ENCODE results near the gene EIF3CL.
"Not testable (repeated sequence)": the region's sequence is repeated elsewhere in the genome, so short reads cannot be mapped to it uniquely, and the experiment has no call there.

The EIF3CL gene

GRCh38 chr16:28338230-28338629, 65.4 kb downstream of the EIF3CL start:
- not testable (repeated sequence) for H3K27me3 ChIP-seq (ENCODE audit: control insufficient read depth, insufficient read depth, low read length); H3K27ac ChIP-seq; H3K9ac ChIP-seq; H3K79me2 ChIP-seq; H3K9me3 ChIP-seq (ENCODE audit: control insufficient read depth, low read length); H3K4me3 ChIP-seq (ENCODE audit: low read depth, low read length); H3K4me2 ChIP-seq (ENCODE audit: low read length); H3K36me3 ChIP-seq (ENCODE audit: control insufficient read depth, insufficient read depth, low read length); H3K4me1 ChIP-seq; H2AFZ ChIP-seq

DNA sequence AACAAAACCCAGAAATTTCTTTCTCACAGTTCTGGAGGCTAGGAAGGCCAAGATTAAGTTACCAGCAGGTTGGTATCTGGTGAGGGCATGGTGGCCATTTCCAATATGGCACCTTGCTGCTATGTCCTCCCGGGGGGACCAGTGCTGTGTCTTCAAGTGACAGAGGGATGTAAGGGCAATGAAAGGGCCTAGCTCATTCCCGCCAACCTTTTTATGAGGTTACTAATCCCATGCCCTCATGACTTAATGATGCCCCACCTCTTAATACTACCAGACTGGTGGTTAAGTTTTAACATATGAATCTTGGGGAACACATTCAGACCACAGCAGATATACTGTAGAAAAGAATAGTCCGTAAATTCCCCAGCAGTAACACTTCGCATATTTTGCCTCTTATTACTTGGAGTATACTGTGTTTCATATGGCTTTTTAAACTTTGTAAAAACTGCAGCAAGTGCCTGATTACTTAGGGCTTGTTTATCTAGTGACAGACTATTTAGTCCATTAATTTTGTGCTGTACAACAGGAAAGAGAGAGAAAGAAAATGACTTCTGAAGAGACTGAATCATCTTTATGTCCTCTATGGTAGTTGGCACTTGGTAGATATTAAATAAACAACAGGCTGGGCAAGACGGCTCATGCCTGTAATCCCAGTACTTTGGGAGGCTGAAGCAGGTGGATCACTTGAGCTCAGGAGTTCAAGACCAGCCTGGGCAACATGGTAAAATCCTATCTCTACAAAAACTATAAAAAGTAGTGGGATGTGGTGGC, 66.5 kb downstream of the EIF3CL start:
- not testable (repeated sequence) for H3K9me3 ChIP-seq (ENCODE audit: control insufficient read depth, low read length); H3K79me2 ChIP-seq; H3K27me3 ChIP-seq (ENCODE audit: control insufficient read depth, insufficient read depth, low read length); H3K36me3 ChIP-seq (ENCODE audit: control insufficient read depth, insufficient read depth, low read length); H3K27ac ChIP-seq; H3K4me2 ChIP-seq (ENCODE audit: low read length); H2AFZ ChIP-seq; H3K4me3 ChIP-seq (ENCODE audit: low read depth, low read length); H3K9ac ChIP-seq; H3K4me1 ChIP-seq

DNA sequence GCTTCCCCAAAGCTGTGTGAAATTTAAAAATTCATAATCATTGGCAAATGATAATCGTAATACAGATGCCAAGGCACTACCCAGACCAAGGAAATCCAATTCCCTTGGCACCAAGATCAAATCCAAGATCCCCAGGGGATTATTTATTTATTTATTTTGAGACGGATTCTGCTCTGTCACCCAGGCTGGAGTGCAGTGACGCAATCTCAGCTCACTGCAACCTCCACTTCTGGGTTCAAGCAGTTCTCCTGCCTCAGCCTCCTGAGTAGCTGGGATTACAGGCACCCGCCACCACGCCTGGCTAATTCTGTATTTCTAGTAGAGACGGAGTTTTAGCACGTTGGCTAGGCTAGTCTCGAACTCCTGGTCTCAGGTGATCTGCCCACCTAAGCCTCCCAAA, 68.0 kb downstream of the EIF3CL start:
- H3K27ac ChIP-seq; H3K79me2 ChIP-seq; H3K9ac ChIP-seq; H3K4me1 ChIP-seq; H3K9me3 ChIP-seq (ENCODE audit: control insufficient read depth, low read length); H3K4me2 ChIP-seq (ENCODE audit: low read length); H3K4me3 ChIP-seq (ENCODE audit: low read depth, low read length); H2AFZ ChIP-seq; H3K36me3 ChIP-seq (ENCODE audit: control insufficient read depth, insufficient read depth, low read length); H3K27me3 ChIP-seq (ENCODE audit: control insufficient read depth, insufficient read depth, low read length): not testable (repeated sequence)

DNA sequence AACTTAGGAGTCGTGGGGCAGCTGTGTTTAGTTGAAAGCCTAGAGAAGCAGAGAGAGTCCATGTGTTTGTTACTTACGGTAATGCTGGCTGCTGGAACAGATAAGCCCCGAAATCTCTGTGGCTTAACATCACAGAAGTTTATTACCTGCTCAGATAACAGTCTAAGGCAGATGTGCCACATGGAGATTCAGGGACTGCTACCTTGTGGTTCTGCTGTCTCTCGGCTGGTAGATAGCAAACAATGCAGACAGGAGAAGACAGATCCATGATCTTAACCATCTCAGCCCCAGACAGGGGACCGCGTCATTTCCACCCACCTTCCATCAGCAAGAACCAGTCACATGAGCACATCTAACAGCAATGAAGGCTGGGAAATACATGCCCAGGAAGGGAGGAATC, 71.0 kb downstream of the EIF3CL start:
- H3K36me3 ChIP-seq (ENCODE audit: control insufficient read depth, insufficient read depth, low read length); H3K9ac ChIP-seq; H3K4me2 ChIP-seq (ENCODE audit: low read length); H3K27me3 ChIP-seq (ENCODE audit: control insufficient read depth, insufficient read depth, low read length); H3K4me3 ChIP-seq (ENCODE audit: low read depth, low read length); H2AFZ ChIP-seq; H3K9me3 ChIP-seq (ENCODE audit: control insufficient read depth, low read length); H3K4me1 ChIP-seq; H3K27ac ChIP-seq; H3K79me2 ChIP-seq: not testable (repeated sequence)

DNA sequence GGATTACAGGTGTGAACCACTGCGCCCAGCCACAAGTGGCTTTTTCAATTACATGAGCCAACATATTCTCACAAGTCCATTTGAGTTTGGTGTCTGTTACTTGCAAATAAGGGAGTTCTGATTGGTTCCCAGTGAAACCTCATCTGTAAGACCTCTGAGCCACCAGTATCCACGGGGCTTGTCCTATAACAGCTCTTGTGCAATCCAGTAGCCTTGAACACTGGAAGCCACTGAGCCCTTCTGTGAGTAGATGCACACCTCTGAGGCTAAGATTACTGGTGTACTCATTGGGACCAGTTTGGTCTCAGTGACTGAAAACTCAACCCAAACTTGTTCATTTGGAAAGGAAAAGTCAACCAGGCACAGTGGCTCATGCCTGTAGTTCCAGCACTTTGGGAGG, 72.7 kb downstream of the EIF3CL start:
- H3K36me3 ChIP-seq (ENCODE audit: control insufficient read depth, insufficient read depth, low read length); H3K27ac ChIP-seq; H3K27me3 ChIP-seq (ENCODE audit: control insufficient read depth, insufficient read depth, low read length); H3K4me2 ChIP-seq (ENCODE audit: low read length); H3K79me2 ChIP-seq; H2AFZ ChIP-seq; H3K9ac ChIP-seq; H3K4me1 ChIP-seq; H3K9me3 ChIP-seq (ENCODE audit: control insufficient read depth, low read length); H3K4me3 ChIP-seq (ENCODE audit: low read depth, low read length): not testable (repeated sequence)

- H3K27ac ChIP-seq; H3K36me3 ChIP-seq (ENCODE audit: control insufficient read depth, insufficient read depth, low read length); H3K79me2 ChIP-seq; H3K9ac ChIP-seq; H3K4me1 ChIP-seq; H3K27me3 ChIP-seq (ENCODE audit: control insufficient read depth, insufficient read depth, low read length); H3K4me2 ChIP-seq (ENCODE audit: low read length); H3K9me3 ChIP-seq (ENCODE audit: control insufficient read depth, low read length); H2AFZ ChIP-seq; H3K4me3 ChIP-seq (ENCODE audit: low read depth, low read length): not testable (repeated sequence)
Measured at GRCh38 chr16:28330232-28330631, 73.4 kb downstream of the EIF3CL start.

Measured in parathyroid adenoma (tissue), 2 donors.